HL-60/S4 treated with retinoic acid at 250 ng/mL for 4 days and 3 days (cell line): ENCODE data around the gene AGO1.
"Not testable (repeated sequence)": the region's sequence is repeated elsewhere in the genome, so short reads cannot be mapped to it uniquely, and the experiment has no call there.

Source experiments
- in situ Hi-C: fragments of 300-500 bp; cut with MboI; formaldehyde crosslinking; loops from 2 replicates; pipeline ENCODE4 v1.7.0; 2022; ENCODE audit warnings: low sequenced_read_pairs

Gene AGO1

DNA sequence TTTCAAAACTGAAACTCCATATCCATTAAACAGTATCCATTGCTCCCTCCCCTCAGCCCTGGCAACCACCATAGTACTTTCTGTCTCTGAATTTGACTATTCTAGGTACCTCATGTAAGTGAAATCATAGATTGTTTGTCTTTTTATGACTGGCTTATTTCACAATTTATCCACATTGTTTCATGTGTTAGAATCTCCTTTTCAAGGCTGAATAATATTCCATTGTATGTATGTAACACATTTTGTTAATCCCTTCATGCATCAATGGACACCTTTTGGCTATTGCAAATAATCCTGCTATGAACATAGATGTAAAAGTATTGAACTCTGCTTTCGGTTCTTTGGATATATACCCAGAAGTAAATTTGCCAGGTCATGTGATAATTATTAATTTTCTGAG, 85.4 kb downstream of the AGO1 start:
- in situ Hi-C loops: no loop called here

DNA sequence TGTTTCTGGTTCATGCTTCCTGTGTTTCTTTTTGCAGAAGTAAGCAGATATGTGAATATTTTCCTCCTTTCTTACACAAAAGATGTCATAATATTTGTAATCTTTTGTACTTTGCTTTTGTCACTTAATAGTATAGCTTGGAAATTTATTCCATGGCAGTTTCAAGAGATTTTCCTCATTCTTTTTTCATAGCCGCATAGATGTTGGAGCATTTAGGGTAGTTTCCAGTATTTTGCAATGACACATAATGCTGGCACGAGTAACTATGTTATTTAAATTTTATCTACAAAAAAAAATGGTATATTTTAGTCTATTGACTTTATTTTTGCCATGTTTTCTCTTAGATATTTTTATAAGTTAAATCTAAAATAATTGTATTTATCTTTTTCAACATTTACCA, 88.6 kb downstream of the AGO1 start:
- in situ Hi-C loops: no loop called here

DNA sequence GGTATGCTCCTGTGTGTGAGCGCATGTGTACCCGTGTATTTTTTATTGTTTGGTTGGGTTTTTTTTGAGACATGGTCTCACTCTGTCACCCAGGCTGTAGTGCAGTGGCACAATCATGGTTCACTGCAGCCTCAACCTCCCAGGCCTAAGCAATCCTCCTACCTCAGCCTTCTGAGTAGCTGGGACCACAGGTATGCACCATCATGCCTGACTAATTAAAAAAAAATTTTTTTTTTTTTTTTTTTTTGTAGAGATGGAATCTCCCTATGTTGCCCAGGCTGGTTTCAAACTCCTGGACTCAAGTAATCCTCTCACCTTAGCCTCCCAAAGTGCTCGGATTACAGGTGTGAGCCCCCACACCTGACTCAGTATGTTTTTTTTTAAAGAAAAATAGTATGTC, 89.6 kb downstream of the AGO1 start:
- in situ Hi-C loops: not testable (repeated sequence)

DNA sequence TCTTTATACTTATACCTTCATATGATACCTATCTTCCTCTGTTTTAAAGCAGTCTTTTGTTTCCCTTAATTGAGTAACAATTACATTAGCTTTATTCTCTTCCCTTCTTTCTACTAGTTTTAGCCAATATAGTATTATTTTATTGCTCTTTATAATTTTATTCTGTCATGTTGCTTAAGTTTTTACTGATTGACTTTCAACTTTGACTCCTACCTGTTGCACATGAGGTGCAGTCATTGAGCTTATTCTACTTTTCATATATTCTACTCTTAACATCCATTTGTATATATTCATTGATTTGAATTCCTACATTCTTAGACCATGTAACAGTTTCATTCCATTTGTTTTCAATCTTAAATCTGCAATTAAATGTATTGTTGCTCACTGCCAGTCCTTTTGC, 97.1 kb downstream of the AGO1 start:
- in situ Hi-C loops: no loop called here
